HepG2 (cell line): ENCODE data around the gene SLIT1. TPM values are rescaled to one million over a fixed set of nuclear protein-coding genes. Genes with fewer than 3 reads are reported as not detected.

ENCODE experiments used
- GLI4 ChIP-seq: sonication (generic); formaldehyde crosslinking; IDR thresholded peaks from 2 replicates; pipeline ENCODE4 v1.5.1; 2020; ENCODE audit warnings: missing genetic modification reagents, mild to moderate bottlenecking, moderate library complexity, borderline replicate concordance
- HMG20B ChIP-seq: conservative IDR thresholded peaks from 2 replicates; pipeline ENCODE4 v1.6.1; 2016; ENCODE audit warnings: missing genetic modification reagents, missing compliant biosample characterization
- MYNN ChIP-seq: sonication (generic); formaldehyde crosslinking; IDR thresholded peaks from 2 replicates; pipeline ENCODE4 v1.4.0; 2020; ENCODE audit warnings: mild to moderate bottlenecking, low read depth, missing genetic modification reagents
- PPARG ChIP-seq: conservative IDR thresholded peaks from 2 replicates; pipeline ENCODE4 v1.6.1; 2016; ENCODE audit warnings: missing biosample characterization, missing genetic modification reagents
- RXRA ChIP-seq: sonication (generic); formaldehyde crosslinking; IDR thresholded peaks from 2 replicates; pipeline ENCODE4 v1.5.1; 2020; ENCODE audit warnings: missing genetic modification reagents
- SMYD3 ChIP-seq: sonication (generic); formaldehyde crosslinking; IDR thresholded peaks from 2 replicates; pipeline ENCODE4 v1.8.1; 2023; ENCODE audit warnings: mild to moderate bottlenecking, missing genetic modification reagents
- ZBTB7A ChIP-seq: sonication (generic); formaldehyde crosslinking; IDR thresholded peaks from 2 replicates; pipeline ENCODE4 v1.8.0; 2022; ENCODE audit warnings: mild to moderate bottlenecking, missing genetic modification reagents
- ZBTB7B ChIP-seq: sonication (generic); formaldehyde crosslinking; IDR thresholded peaks from 2 replicates; pipeline ENCODE4 v1.4.0; 2020; ENCODE audit warnings: missing genetic modification reagents
- ZFP36L2 ChIP-seq: sonication (generic); formaldehyde crosslinking; IDR thresholded peaks from 2 replicates; pipeline ENCODE4 v1.4.0; 2020; ENCODE audit warnings: missing genetic modification reagents
- ZNF441 ChIP-seq: sonication (generic); formaldehyde crosslinking; IDR thresholded peaks from 2 replicates; pipeline ENCODE4 v1.7.0; 2021; ENCODE audit warnings: missing genetic modification reagents, borderline replicate concordance
- ZNF567 ChIP-seq: sonication (generic); formaldehyde crosslinking; IDR thresholded peaks from 2 replicates; pipeline ENCODE4 v1.8.1; 2023; ENCODE audit warnings: mild to moderate bottlenecking, missing genetic modification reagents, borderline replicate concordance
- ZNF709 ChIP-seq: sonication (generic); formaldehyde crosslinking; IDR thresholded peaks from 2 replicates; pipeline ENCODE4 v1.5.0; 2020; ENCODE audit warnings: mild to moderate bottlenecking, missing genetic modification reagents
- polyA plus RNA-seq, 8 experiments: library from polyadenylated mRNA; depleted of rRNA in 3 of 8; stranded (reverse) in 7 of 8; unstranded in 1 of 8; fragments of >200 nt; fragmentation: Illumina TruSeq in 4 of 8; extraction: Trizol in 4 of 8; gene quantifications; 2 replicates each; pipeline versions ENCODE4 v1.2.1 to v1.2.3, GENCODE V29; 2011 to 2016; ENCODE audit warnings: low read depth in 4 of 8, missing spikeins in 1 of 8, mixed read lengths in 1 of 8; ENCODE audit not compliant: insufficient read depth in 1 of 8
- total RNA-seq, 5 experiments: library from RNA; depleted of rRNA; stranded (reverse); fragments of >200 nt; fragmentation: Illumina TruSeq; extraction: Trizol; gene quantifications; 2 replicates each; pipeline ENCODE4 v1.2.3, GENCODE V29; 2016; ENCODE audit warnings: low read depth in 1 of 5
- TF ChIP-seq, protein P1 (sequence below): sonication (generic); formaldehyde crosslinking; IDR thresholded peaks from 2 replicates; pipeline ENCODE4 v1.9.0; 2021; ENCODE audit warnings: missing genetic modification reagents, borderline replicate concordance
- TF ChIP-seq, protein P2 (sequence below), 2 experiments: fragments of 450-650 bp in 1 of 2; sonication (generic) in 1 of 2; formaldehyde crosslinking in 1 of 2; IDR thresholded peaks; 2 replicates each; pipeline versions ENCODE4 v1.6.1 to v1.8.0; 2016 to 2022; ENCODE audit warnings: antibody characterized with exemption in 1 of 2, mild to moderate bottlenecking in 1 of 2, missing genetic modification reagents in 1 of 2
- TF ChIP-seq, protein P3 (sequence below): IDR thresholded peaks from 2 replicates; pipeline ENCODE4 v1.6.1; 2016; ENCODE audit warnings: missing biosample characterization, missing genetic modification reagents, low read depth

Gene SLIT1
- total and polyA plus RNA-seq, 2 of the 13 experiments (the other 11 are each of a cell fraction or from before 2014, with no cell fraction given), result 0.09 to 0.33 TPM

DNA sequence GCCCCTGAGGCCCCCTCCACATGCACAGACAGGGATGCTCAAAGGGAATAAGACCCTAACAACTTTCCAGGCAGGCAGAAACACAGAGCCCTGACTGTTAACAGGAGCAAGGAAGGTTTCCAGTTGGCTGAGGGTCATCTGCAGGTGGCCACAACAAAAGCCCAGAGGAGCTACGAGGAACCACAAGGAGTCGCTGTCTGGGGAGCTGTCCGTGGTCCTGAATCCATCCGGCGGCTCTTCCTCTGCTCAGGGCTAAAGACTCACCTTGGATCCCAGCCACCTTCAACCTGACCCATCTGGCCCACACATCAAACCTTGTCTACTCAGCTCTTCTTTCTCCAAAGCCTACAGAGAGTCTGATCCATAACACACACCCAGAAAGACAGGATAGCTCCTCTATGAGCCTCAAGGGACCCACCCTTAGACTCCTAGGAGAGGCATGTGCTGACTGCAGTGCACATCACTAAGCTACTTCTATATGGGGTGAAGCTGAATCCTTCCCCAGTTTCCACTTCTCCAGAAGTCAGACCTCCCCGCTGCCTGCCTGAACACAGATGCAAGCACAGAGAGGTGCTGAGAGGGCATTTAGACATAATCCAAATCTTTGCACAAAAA lies 104.0 kb downstream of the SLIT1 start (continued):
- peak; percentile 97 for TF ChIP-seq ZFP36L2 (CRISPR knock-in tag)
- TF ChIP-seq ZBTB7B, result peak; percentile 62; the same call in 1 of the 2 replicates
- peak; percentile 82 for TF ChIP-seq PPARG (CRISPR knock-in tag)
- peak; percentile 91; the same call in 1 of the 2 replicates for TF ChIP-seq SMYD3 (CRISPR knock-in tag)
- 0 out of 2 replicates have a peak, but pooled peaks have one; percentile 77 for TF ChIP-seq GLI4 (CRISPR knock-in tag)
- peak; percentile 63; the same call in 1 of the 2 replicates for TF ChIP-seq ZBTB7A (CRISPR knock-in tag)
- peak; percentile 93 for TF ChIP-seq ZNF441 (CRISPR knock-in tag)
- TF ChIP-seq, protein P1, sequence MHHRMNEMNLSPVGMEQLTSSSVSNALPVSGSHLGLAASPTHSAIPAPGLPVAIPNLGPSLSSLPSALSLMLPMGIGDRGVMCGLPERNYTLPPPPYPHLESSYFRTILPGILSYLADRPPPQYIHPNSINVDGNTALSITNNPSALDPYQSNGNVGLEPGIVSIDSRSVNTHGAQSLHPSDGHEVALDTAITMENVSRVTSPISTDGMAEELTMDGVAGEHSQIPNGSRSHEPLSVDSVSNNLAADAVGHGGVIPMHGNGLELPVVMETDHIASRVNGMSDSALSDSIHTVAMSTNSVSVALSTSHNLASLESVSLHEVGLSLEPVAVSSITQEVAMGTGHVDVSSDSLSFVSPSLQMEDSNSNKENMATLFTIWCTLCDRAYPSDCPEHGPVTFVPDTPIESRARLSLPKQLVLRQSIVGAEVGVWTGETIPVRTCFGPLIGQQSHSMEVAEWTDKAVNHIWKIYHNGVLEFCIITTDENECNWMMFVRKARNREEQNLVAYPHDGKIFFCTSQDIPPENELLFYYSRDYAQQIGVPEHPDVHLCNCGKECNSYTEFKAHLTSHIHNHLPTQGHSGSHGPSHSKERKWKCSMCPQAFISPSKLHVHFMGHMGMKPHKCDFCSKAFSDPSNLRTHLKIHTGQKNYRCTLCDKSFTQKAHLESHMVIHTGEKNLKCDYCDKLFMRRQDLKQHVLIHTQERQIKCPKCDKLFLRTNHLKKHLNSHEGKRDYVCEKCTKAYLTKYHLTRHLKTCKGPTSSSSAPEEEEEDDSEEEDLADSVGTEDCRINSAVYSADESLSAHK (CRISPR knock-in tag), result peak; percentile 96; the same call in 1 of the 2 replicates
- TF ChIP-seq, protein P2, sequence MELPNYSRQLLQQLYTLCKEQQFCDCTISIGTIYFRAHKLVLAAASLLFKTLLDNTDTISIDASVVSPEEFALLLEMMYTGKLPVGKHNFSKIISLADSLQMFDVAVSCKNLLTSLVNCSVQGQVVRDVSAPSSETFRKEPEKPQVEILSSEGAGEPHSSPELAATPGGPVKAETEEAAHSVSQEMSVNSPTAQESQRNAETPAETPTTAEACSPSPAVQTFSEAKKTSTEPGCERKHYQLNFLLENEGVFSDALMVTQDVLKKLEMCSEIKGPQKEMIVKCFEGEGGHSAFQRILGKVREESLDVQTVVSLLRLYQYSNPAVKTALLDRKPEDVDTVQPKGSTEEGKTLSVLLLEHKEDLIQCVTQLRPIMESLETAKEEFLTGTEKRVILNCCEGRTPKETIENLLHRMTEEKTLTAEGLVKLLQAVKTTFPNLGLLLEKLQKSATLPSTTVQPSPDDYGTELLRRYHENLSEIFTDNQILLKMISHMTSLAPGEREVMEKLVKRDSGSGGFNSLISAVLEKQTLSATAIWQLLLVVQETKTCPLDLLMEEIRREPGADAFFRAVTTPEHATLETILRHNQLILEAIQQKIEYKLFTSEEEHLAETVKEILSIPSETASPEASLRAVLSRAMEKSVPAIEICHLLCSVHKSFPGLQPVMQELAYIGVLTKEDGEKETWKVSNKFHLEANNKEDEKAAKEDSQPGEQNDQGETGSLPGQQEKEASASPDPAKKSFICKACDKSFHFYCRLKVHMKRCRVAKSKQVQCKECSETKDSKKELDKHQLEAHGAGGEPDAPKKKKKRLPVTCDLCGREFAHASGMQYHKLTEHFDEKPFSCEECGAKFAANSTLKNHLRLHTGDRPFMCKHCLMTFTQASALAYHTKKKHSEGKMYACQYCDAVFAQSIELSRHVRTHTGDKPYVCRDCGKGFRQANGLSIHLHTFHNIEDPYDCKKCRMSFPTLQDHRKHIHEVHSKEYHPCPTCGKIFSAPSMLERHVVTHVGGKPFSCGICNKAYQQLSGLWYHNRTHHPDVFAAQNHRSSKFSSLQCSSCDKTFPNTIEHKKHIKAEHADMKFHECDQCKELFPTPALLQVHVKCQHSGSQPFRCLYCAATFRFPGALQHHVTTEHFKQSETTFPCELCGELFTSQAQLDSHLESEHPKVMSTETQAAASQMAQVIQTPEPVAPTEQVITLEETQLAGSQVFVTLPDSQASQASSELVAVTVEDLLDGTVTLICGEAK (IDR thresholded peaks at IDR 0.05), result no peak
- TF ChIP-seq, protein P2 (CRISPR knock-in tag; IDR thresholded peaks at IDR 0.05), result peak; percentile 74
- peak; percentile 92 for TF ChIP-seq ZNF709
- no peak for TF ChIP-seq ZNF567
- peak; percentile 81 for TF ChIP-seq HMG20B
- peak; percentile 22; the same call in 1 of the 2 replicates for TF ChIP-seq RXRA (CRISPR knock-in tag)
- TF ChIP-seq, protein P3, sequence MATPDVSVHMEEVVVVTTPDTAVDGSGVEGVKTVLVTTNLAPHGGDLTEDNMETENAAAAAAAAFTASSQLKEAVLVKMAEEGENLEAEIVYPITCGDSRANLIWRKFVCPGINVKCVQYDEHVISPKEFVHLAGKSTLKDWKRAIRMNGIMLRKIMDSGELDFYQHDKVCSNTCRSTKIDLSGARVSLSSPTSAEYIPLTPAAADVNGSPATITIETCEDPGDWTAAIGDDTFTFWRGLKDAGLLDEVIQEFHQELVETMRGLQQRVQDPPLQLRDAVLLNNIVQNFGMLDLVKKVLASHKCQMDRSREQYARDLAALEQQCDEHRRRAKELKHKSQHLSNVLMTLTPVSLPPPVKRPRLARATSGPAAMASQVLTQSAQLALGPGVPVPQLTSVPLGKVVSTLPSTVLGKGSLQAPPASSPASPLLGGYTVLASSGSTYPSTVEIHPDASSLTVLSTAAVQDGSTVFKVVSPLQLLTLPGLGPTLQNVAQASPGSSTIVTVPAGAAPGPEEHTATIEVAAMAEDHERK (CRISPR knock-in tag), result no peak
- TF ChIP-seq MYNN (CRISPR knock-in tag), result peak; percentile 96; the same call in 1 of the 2 replicates
